ENCODE measurements around the gene MYBPH. TPM values are rescaled to one million over a fixed set of nuclear protein-coding genes. Genes with fewer than 3 reads are reported as not detected.

Gene MYBPH
- total and polyA plus RNA-seq, 2 of the 13 experiments (the other 11 are each of a cell fraction or from before 2014, with no cell fraction given), result not detected

GRCh38 chr1:203135636-203136305 lies 39.9 kb downstream of the MYBPH start:
- POLR2A ChIA-PET, result no interaction called here
- intact Hi-C loops (cut with micrococcal nuclease; ENCODE audit: unreplicated experiment), result no loop called here
- ATAC-seq, result no peak
- H3K4me2 ChIP-seq (ENCODE audit: low read depth, low read length), result no peak overlapping the region
- H3K4me1 ChIP-seq (ENCODE audit: insufficient read depth, low read length), result no peaks in the 10 kb centered on the region
- no TSS peak for BruUV-seq (replicated peaks)
- CTCF ChIA-PET (ENCODE audit: low intra/inter-chr PET ratio, low total read pairs), result no interaction called here
- TF ChIP-seq MXD1 (CRISPR knock-in tag; IDR thresholded peaks at IDR 0.05), result no peak
- no peak for TF ChIP-seq ZBTB21 (CRISPR knock-in tag; IDR thresholded peaks at IDR 0.05)
- TF ChIP-seq ZNF329 (CRISPR knock-in tag; IDR thresholded peaks at IDR 0.05; ENCODE audit: low read depth), result no peak
- no peak for TF ChIP-seq HNRNPUL1 (IDR thresholded peaks at IDR 0.05; ENCODE audit: low read depth, low read length)
- no peak for TF ChIP-seq ZNF512 (CRISPR knock-in tag; IDR thresholded peaks at IDR 0.05)
- no peak for TF ChIP-seq FOSL2 (CRISPR knock-in tag; IDR thresholded peaks at IDR 0.05)
- H3K27ac ChIP-seq (ENCODE audit: extremely low read length, insufficient read depth, low read length), result no peak overlapping the region
- no peaks in the 10 kb centered on the region for H3K36me3 ChIP-seq (replicated peaks in 1 of 2; ENCODE audit: control insufficient read depth in 1 of 2, insufficient read depth in 2 of 2, low read length in 2 of 2)
- no peak overlapping the region for H3K9ac ChIP-seq (ENCODE audit: insufficient read depth, low read depth, low read length)
- no peaks in the 10 kb centered on the region for H4K20me1 ChIP-seq (ENCODE audit: insufficient read depth, low read length)
- H3K9me3 ChIP-seq (ENCODE audit: low read length), result no peaks in the 10 kb centered on the region
- no peak for FAIRE-seq
- WGBS (ENCODE audit: low lambda C conversion rate), result 16% methylated on average over 8 of the region's 8 CpGs
- no peaks in the 10 kb centered on the region for H3K79me2 ChIP-seq (ENCODE audit: insufficient read depth, low read length)
- H3K4me3 ChIP-seq (replicated peaks in 1 of 3; ENCODE audit: insufficient read depth in 1 of 3, low read depth in 2 of 3, low read length in 3 of 3), result no peak overlapping the region
- in situ Hi-C loops (cut with HindIII; ENCODE audit: extremely low pct_ligation_motif_present, low pct_unique_long_range_greater_than_20kb), result no loop called here
- peaks cover 0 to 3% of the 10 kb centered on the region in 2 experiments; a peak in 3 of 5 replicates for H3K27me3 ChIP-seq (ENCODE audit: control insufficient read depth in 1 of 2, insufficient read depth in 2 of 2, low read length in 2 of 2)
- DNase-seq (ENCODE audit: low spot score), result no peak
- H2AFZ ChIP-seq (ENCODE audit: low read length), result no peak overlapping the region

All from HepG2 (cell line).